Heart right ventricle (tissue), 16 donors: ENCODE measurements around the gene OXTR. TPM values are rescaled to one million over a fixed set of nuclear protein-coding genes. Genes with fewer than 3 reads are reported as not detected.

ENCODE experiments used
- ATAC-seq, 8 donors: fragments of 200-7000 bp; cut with Tn5 transposase; one replicate each; pipeline ENCODE4 v1.9.1; 2020; ENCODE audit warnings: mild to moderate bottlenecking in 8 of 8, moderate library complexity in 8 of 8, moderate number of reproducible peaks in 1 of 8
- DNase-seq, 2 donors: peaks; one replicate each; pipeline ENCODE4 v3.0.0-alpha.2; 2020
- H3K27ac ChIP-seq, 10 donors: fragments of 200-600 bp; sonication (generic) in 2 of 10; one replicate each; pipeline versions ENCODE4 v1.5.0 to v1.8.0; 2020 to 2022; ENCODE audit warnings: mild to moderate bottlenecking in 3 of 10
- H3K27me3 ChIP-seq, 7 donors: fragments of 200-600 bp; one replicate each; pipeline ENCODE4 v1.8.0; 2021 to 2022; ENCODE audit warnings: mild to moderate bottlenecking in 2 of 7
- H3K36me3 ChIP-seq, 9 donors: fragments of 200-600 bp; sonication (generic) in 1 of 9; one replicate each; pipeline versions ENCODE4 v1.5.0 to v1.8.0; 2020 to 2022; ENCODE audit warnings: mild to moderate bottlenecking in 2 of 9
- H3K4me1 ChIP-seq, 9 donors: fragments of 200-600 bp; sonication (generic) in 1 of 9; one replicate each; pipeline versions ENCODE4 v1.5.0 to v1.8.0; 2020 to 2022; ENCODE audit warnings: mild to moderate bottlenecking in 4 of 9
- H3K4me3 ChIP-seq, 10 donors: fragments of 200-600 bp; sonication (generic) in 2 of 10; one replicate each; pipeline versions ENCODE4 v1.5.0 to v1.8.0; 2020 to 2022; ENCODE audit warnings: mild to moderate bottlenecking in 7 of 10, moderate library complexity in 2 of 10
- H3K9me3 ChIP-seq, 11 donors: fragments of 200-600 bp in 10 of 11; sonication (generic) in 2 of 11; one replicate each; pipeline versions ENCODE4 v1.5.0 to v1.8.0; 2013 to 2022; ENCODE audit warnings: mild to moderate bottlenecking in 2 of 11, control low read depth in 1 of 11, moderate library complexity in 1 of 11
- WGBS, 2 donors: extraction: QIAGEN DNeasy Blood & Tissue Kit; methylation state at CpG; one replicate each; pipeline ENCODE4 v1.1.7; 2013; ENCODE audit warnings: inconsistent platforms in 1 of 2; 5-methylcytosine and 5-hydroxymethylcytosine counted together
- intact Hi-C, 10 donors: fragments of 100-400 bp; cut with DNase I; formaldehyde crosslinking; loops; one replicate each; pipeline versions ENCODE4 v1.11.1 to v1.14.2; 2022
- polyA plus RNA-seq, 2 donors: library from polyadenylated mRNA; stranded (reverse); fragments of 200-250 nt; gene quantifications; one replicate each; pipeline ENCODE4 v1.2.3, GENCODE V29; 2013
- total RNA-seq, 10 donors: library from RNA; stranded (reverse); fragmentation: NEBNext Ultra II Directional in 3 of 10; extraction: Animal tissue kit (Norgen Biotek cat#: 25700) in 3 of 10; gene quantifications; one replicate each; pipeline versions ENCODE4 v1.2.1 to v1.2.4, GENCODE V29; 2021 to 2023
- TF ChIP-seq, protein P1 (sequence below), 9 donors: fragments of 200-600 bp; sonication (generic) in 2 of 9; IDR thresholded peaks; one replicate each; pipeline versions ENCODE4 v1.5.0 to v1.8.0; 2021 to 2022; ENCODE audit warnings: antibody characterized with exemption in 9 of 9, mild to moderate bottlenecking in 5 of 9, moderate library complexity in 1 of 9
- donor health status: Arrhythmogenic right ventricular cardiomyopathy.
- donor health status: ischemic (EF 13 %, LVEDD 7.1; RV severe dilation, severe dysfunction).
- donor health status: healthy with polysubstance abuse.
- donor health status: DM: no; HTN: yes; CAD: no.
- donor health status: DM: no; HTN: no; CAD: no.
- donor health status: ischemic (EF 25% LVEDD 6.9; RV normal size, moderate dysfunction).
- donor health status: ischemic (EF 25% LVEDD 5.7; RV mildly dilated, moderate dysfunction).
- donor health status: healthy.
- donor health status: DM: yes; HTN: yes; CAD: no.
- donor health status: Ischemic cardiomyopathy.
- donor health status: ischemic (EF 35%, LVEDD 5.7; RV mildly dilated, moderate dysfunction).
- donor health status: nonischemic (EF 11% LVEDD 7.7; RV severe dilation, severe dysfunction).
- donor health status: DM: yes; HTN: yes; CAD: no.
- donor health status: PGD.
- donor health status: ischemic (EF 29% LVEDD 5.4; RV normal size, mild dysfunction).
- donor health status: nonischemic (EF 23%, LVEDD 6.1; RV moderate dilation, normal function).

OXTR gene
- total and polyA plus RNA-seq, 12 donors, result 0.12 to 0.49 (median 0.21) TPM; not detected in 2

DNA sequence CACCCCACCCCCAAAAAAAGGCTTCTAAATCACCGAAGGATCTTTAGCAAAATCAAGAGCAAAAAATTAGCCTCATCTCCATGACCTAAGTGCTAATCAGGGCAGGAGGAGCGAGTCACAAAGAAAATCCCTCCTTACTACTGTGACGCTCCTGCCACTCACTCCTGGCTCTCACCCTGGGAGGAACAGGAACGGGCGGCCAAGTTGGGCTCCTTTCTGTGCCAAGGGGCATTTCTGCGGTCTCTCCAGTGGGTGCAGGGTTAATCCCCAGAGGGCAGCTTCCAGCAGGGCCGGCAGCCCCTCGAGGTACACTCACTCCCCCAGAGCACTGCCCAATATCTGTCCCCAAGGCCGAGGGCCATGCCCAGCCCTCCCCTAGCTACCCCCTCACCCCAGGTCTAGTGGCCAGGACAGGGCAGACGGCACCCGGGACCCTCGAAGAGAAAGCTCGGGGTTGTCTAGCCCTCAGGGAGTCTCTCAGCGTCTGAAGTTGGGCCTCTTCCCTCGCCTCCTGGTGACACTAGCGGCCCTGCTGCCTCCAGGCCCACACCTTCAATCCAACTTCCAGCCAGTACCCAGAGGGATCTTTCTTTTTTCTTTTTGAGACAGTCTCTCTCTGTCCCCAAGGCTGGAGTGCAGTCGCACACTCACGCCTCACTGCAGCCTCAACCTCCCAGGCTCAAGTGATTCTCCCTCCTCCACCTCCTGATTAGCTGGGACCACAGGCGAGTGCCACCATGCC, 35.1 kb downstream of the OXTR start:
- WGBS, 2 donors, result 52 to 64% methylated on average over 19 of the region's 19 CpGs
- H3K36me3 ChIP-seq, result no peaks in the 10 kb centered on the region
- DNase-seq (peak; percentile 28 to 32), ATAC-seq (peak; percentile 68 to 91 (median 84))
- H3K4me1 ChIP-seq, result peaks cover 0 to 19% (median 7%) of the 10 kb centered on the region in 9 donors
- H3K27me3 ChIP-seq, result no peaks in the 10 kb centered on the region
- H3K9me3 ChIP-seq, result no peaks in the 10 kb centered on the region
- H3K27ac ChIP-seq, result peak overlapping the region in 9 of 10 donors; percentile 60 to 90 (median 84)
- peak overlapping the region; percentile 10 to 55 (median 43) for H3K4me3 ChIP-seq
- intact Hi-C loops, result loop anchor here in 2 of 10 donors (5.0 to 10.0 kb wide), 2 partner anchors 70 to 72 kb away; no protein-coding TSS in a partner anchor
- TF ChIP-seq, protein P1, sequence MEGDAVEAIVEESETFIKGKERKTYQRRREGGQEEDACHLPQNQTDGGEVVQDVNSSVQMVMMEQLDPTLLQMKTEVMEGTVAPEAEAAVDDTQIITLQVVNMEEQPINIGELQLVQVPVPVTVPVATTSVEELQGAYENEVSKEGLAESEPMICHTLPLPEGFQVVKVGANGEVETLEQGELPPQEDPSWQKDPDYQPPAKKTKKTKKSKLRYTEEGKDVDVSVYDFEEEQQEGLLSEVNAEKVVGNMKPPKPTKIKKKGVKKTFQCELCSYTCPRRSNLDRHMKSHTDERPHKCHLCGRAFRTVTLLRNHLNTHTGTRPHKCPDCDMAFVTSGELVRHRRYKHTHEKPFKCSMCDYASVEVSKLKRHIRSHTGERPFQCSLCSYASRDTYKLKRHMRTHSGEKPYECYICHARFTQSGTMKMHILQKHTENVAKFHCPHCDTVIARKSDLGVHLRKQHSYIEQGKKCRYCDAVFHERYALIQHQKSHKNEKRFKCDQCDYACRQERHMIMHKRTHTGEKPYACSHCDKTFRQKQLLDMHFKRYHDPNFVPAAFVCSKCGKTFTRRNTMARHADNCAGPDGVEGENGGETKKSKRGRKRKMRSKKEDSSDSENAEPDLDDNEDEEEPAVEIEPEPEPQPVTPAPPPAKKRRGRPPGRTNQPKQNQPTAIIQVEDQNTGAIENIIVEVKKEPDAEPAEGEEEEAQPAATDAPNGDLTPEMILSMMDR (IDR thresholded peaks at IDR 0.05), result no peak

DNA sequence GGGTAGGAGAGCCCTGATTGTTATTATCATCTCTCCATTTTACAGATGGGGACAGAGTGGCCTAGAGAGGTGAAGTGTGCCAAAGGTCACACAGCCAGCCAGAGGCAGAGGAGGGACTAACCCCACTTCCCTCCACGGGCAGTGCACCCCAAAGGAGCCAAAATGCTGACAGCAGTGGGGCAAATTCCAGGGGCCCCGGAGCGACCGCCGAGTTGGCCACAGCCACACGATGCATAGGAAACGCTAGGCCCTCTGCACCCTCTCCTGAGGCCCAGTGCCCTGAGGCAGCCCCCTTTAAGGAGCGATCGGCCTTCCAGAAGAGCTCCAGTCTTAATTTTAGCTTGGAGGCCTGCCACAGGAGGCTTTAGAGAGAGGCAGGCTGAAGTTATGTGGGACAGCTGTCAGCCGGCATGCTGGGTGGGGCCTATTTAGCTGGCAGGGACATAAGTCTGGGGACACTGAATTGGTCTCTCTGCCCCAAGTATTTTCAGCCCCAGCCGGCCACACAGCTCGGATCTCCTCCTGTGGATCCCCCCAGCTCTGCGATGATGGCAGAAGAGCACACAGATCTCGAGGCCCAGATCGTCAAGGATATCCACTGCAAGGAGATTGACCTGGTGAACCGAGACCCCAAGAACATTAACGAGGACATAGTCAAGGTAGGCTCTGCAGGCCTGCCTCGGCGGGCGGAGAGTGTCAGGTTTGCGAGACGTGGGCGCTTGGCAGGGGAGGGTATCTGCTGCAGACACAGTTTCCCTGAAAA, 35.9 kb downstream of the OXTR start, which contains the start of gene CAV3:
Gene CAV3 (plus strand): TSS at position 471 of the 763 bp plus-strand sequence. CDS start 75 bp downstream, at position 546.
- peak; percentile 52 to 67 for DNase-seq
- peak; percentile 82 to 91 (median 86) for ATAC-seq
- Histone ChIP-seq H3K36me3 (no peaks in the 10 kb centered on the region), H3K4me1 (peaks cover 0 to 19% (median 7%) of the 10 kb centered on the region in 9 donors), H3K4me3 (peak within 1 kb of the TSS; percentile 10 to 55 (median 43)), H3K27me3 (no peaks in the 10 kb centered on the region), H3K9me3 (no peaks in the 10 kb centered on the region), H3K27ac (peak within 1 kb of the TSS; percentile 35 to 90 (median 83))
- intact Hi-C loops, result loop anchor here in 2 of 10 donors (5.0 to 10.0 kb wide), 2 partner anchors 69 to 71 kb away; no protein-coding TSS in a partner anchor
- WGBS, 2 donors, result 29 to 43% methylated on average over 23 of the region's 23 CpGs
- TF ChIP-seq, protein P1 (IDR thresholded peaks at IDR 0.05), result no peak

DNA sequence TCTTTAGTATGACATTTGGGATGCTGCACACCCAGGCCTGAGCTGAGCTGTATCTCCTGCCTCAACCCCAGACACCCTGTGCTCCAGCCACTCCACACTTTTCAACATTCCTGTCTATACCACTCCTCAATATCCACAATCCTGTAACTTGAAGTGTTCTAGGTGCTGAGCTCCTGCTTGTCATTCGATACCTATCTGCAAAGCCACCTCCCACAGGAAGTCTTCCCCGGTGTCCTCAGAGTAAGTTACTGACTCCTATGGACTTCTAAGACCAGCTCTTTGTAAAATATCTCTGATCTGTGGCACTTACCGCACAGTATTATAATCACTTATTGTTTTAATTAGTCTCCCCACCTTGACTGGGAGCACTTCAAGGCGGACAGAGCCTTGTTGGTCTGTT, 37.0 kb downstream of the OXTR start:
- Histone ChIP-seq H3K27me3 (no peaks in the 10 kb centered on the region), H3K4me1 (peaks cover 0 to 19% (median 7%) of the 10 kb centered on the region in 9 donors), H3K4me3 (no peak overlapping the region), H3K9me3 (no peaks in the 10 kb centered on the region), H3K36me3 (no peaks in the 10 kb centered on the region), H3K27ac (no peak overlapping the region)
- no peak for ATAC-seq
- TF ChIP-seq, protein P1 (IDR thresholded peaks at IDR 0.05), result no peak
- WGBS, 2 donors, result 66 to 95% methylated on average over 4 of the region's 4 CpGs
- no peak for DNase-seq
- intact Hi-C loops, result loop anchor here in 2 of 10 donors (5.0 to 10.0 kb wide), 2 partner anchors 68 to 70 kb away; no protein-coding TSS in a partner anchor

DNA sequence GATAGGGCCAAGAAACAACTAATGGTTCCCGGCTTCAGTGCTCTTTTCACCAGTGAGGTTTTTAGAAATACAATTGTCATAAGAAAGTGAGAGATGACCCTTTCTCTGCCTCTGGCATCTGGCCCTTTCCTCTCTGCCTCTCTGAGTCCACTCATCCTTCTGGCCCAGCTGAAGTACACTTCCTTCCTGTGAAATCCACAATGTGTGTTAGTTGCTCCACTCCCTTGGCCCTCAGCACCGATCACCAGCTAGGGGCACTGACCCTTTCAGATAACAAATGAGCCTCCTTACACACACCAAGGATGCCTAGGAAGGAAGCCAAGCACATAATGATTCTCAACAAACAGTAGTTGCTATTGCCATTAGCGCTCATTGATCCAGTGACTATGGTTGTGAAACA, 38.8 kb downstream of the OXTR start:
- H3K4me3 ChIP-seq, result no peak overlapping the region
- no peaks in the 10 kb centered on the region for H3K36me3 ChIP-seq
- ATAC-seq (no peak), DNase-seq (no peak)
- H3K27me3 ChIP-seq, result no peaks in the 10 kb centered on the region
- TF ChIP-seq, protein P1 (IDR thresholded peaks at IDR 0.05), result no peak
- peaks cover 0 to 9% (median 0%) of the 10 kb centered on the region in 11 donors for H3K9me3 ChIP-seq
- H3K27ac ChIP-seq, result no peak overlapping the region
- 67 to 68% methylated on average over 3 of the region's 3 CpGs for WGBS, 2 donors
- peaks cover 0 to 15% (median 7%) of the 10 kb centered on the region in 9 donors for H3K4me1 ChIP-seq
- intact Hi-C loops, result loop anchor here in 2 of 10 donors (5.0 to 10.0 kb wide), 2 partner anchors 66 to 68 kb away; no protein-coding TSS in a partner anchor
